ENCODE results near the gene RNF223. TPM values are rescaled to one million over a fixed set of nuclear protein-coding genes. Genes with fewer than 3 reads are reported as not detected.

RNF223 gene
- total RNA-seq, 1 experiment from 2014 or later = 6.3 TPM

DNA sequence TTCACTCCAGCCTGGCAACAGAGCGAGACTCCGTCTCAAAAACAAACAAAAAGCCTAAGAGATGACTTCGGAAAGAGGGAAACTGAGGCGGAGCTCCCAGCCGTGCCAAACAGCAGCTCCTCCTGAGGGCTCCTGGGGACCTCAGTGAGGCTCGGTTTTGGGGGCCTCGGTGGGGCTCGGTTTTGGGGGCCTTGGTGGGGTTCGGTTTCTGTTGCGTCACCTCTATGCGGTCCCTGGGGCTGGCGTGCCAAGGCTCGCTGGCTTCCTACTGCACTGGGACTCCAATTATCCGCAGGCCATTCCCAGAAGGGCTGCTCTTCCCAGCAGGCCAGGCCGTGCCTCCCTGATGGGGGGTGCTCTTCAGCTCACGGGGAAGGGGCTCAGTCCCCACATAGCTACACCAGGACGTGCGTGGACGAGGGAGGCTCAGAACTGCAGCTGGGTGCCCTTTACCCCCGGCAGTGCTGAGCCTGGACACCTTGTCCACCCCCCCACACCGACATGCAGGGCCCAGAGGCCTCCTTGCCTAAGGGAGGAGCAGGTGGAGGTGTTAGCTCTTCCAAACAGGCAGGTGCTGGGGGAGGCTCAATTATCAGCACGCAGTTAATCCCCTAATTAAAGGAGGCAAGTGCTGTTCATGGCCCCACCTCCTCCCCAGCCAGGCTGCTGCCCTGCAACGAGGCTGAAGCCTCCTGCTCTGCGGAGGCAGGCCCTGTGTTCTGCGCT, 46.9 kb upstream of the RNF223 start:
- no peak overlapping the region for H3K9ac ChIP-seq (ENCODE audit: low read length)
- H3K4me3 ChIP-seq (replicated peaks in 1 of 2; ENCODE audit: low read depth in 1 of 2, low read length in 2 of 2) = no peak overlapping the region
- ATAC-seq (no peak), DNase-seq (ENCODE audit: low read depth, low spot score) (no peak)
- H3K4me2 ChIP-seq (ENCODE audit: low read length) = no peak overlapping the region
- intact Hi-C loops (cut with micrococcal nuclease) = no loop called here
- H3K27me3 ChIP-seq (ENCODE audit: insufficient read depth, low read length) = no peaks in the 10 kb centered on the region
- H4K20me1 ChIP-seq (ENCODE audit: insufficient read depth) = no peaks in the 10 kb centered on the region
- ChIA-PET CTCF (interaction anchor here (1.5 to 2.7 kb wide), 4 partner anchors 130 to 171 kb away, joined by 3 to 30 read pairs (median 16); no protein-coding TSS in a partner anchor), POLR2A (interaction anchor here (1.5 kb wide), 1 partner anchor 42 kb away, joined by 3 read pairs; no protein-coding TSS in a partner anchor), RAD21 (ENCODE audit: low non-redundant PET in 1 of 2, low total read pairs in 2 of 2, uncharacterized antibody in 2 of 2, unreplicated experiment in 2 of 2) (interaction anchor here (1.5 kb wide), 3 partner anchors 109 to 171 kb away, joined by 3 to 7 read pairs (median 7); no protein-coding TSS in a partner anchor)
- H3K9me2 ChIP-seq (ENCODE audit: insufficient read depth) = no peaks in the 10 kb centered on the region
- H3K27ac ChIP-seq (ENCODE audit: low read depth, low read length) = no peak overlapping the region
- H3K4me1 ChIP-seq (ENCODE audit: control insufficient read depth in 1 of 2, insufficient read depth in 2 of 2, low read length in 2 of 2) = peaks cover 2 to 10% of the 10 kb centered on the region in 2 experiments; a peak in 3 of 4 replicates
- no TSS peak for BruUV-seq (replicated peaks)
- TF ChIP-seq CEBPB (IDR thresholded peaks at IDR 0.05; ENCODE audit: low read depth) (no peak), SP1 (IDR thresholded peaks at IDR 0.05; ENCODE audit: low read depth) (no peak), ZFX (IDR thresholded peaks at IDR 0.05) (no peak), SIN3A (IDR thresholded peaks at IDR 0.05; ENCODE audit: low read depth) (no peak), MAX (IDR thresholded peaks at IDR 0.05) (no peak), JUND (IDR thresholded peaks at IDR 0.05) (no peak), TCF7L2 (IDR thresholded peaks at IDR 0.05; ENCODE audit: borderline replicate concordance, extremely low read depth, insufficient read depth, insufficient read length) (no peak), FOSL1 (IDR thresholded peaks at IDR 0.05; ENCODE audit: low read depth) (no peak), CBX3 (IDR thresholded peaks at IDR 0.05; ENCODE audit: low read depth) (no peak), ZNF274 (IDR thresholded peaks at IDR 0.05; ENCODE audit: low read depth, low read length) (no peak), POLR2AphosphoS5 (IDR thresholded peaks at IDR 0.05; ENCODE audit: low read depth, low read length) (no peak), YY1 (IDR thresholded peaks at IDR 0.05; ENCODE audit: extremely low read depth, insufficient replicate concordance, low read depth, low read length) (no peak), RAD21 (IDR thresholded peaks at IDR 0.05; ENCODE audit: low read depth) (no peak), EGR1 (IDR thresholded peaks at IDR 0.05; ENCODE audit: low read depth) (no peak)
- TF ChIP-seq, protein P1, sequence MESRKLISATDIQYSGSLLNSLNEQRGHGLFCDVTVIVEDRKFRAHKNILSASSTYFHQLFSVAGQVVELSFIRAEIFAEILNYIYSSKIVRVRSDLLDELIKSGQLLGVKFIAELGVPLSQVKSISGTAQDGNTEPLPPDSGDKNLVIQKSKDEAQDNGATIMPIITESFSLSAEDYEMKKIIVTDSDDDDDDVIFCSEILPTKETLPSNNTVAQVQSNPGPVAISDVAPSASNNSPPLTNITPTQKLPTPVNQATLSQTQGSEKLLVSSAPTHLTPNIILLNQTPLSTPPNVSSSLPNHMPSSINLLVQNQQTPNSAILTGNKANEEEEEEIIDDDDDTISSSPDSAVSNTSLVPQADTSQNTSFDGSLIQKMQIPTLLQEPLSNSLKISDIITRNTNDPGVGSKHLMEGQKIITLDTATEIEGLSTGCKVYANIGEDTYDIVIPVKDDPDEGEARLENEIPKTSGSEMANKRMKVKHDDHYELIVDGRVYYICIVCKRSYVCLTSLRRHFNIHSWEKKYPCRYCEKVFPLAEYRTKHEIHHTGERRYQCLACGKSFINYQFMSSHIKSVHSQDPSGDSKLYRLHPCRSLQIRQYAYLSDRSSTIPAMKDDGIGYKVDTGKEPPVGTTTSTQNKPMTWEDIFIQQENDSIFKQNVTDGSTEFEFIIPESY (IDR thresholded peaks at IDR 0.05; ENCODE audit: extremely low read depth, insufficient replicate concordance, low read length) = no peak
- TF ChIP-seq, protein P2, sequence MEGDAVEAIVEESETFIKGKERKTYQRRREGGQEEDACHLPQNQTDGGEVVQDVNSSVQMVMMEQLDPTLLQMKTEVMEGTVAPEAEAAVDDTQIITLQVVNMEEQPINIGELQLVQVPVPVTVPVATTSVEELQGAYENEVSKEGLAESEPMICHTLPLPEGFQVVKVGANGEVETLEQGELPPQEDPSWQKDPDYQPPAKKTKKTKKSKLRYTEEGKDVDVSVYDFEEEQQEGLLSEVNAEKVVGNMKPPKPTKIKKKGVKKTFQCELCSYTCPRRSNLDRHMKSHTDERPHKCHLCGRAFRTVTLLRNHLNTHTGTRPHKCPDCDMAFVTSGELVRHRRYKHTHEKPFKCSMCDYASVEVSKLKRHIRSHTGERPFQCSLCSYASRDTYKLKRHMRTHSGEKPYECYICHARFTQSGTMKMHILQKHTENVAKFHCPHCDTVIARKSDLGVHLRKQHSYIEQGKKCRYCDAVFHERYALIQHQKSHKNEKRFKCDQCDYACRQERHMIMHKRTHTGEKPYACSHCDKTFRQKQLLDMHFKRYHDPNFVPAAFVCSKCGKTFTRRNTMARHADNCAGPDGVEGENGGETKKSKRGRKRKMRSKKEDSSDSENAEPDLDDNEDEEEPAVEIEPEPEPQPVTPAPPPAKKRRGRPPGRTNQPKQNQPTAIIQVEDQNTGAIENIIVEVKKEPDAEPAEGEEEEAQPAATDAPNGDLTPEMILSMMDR (IDR thresholded peaks at IDR 0.05 in 2 of 3, conservative IDR thresholded peaks at IDR 0.05 in 1 of 3; ENCODE audit: borderline replicate concordance in 1 of 3, insufficient read depth in 1 of 3, low read depth in 2 of 3, low read length in 2 of 3) = no peak
- peaks cover 0 to 7% of the 10 kb centered on the region in 2 experiments; a peak in 1 of 4 replicates for H3K9me3 ChIP-seq (ENCODE audit: control insufficient read depth in 1 of 2, insufficient read depth in 1 of 2, low read depth in 1 of 2, low read length in 2 of 2)
- H3K36me3 ChIP-seq (ENCODE audit: control insufficient read depth in 1 of 2, insufficient read depth in 2 of 2, low read length in 2 of 2) = no peaks in the 10 kb centered on the region
- H3K79me2 ChIP-seq (ENCODE audit: insufficient read depth, low read length) = no peaks in the 10 kb centered on the region
- H2AFZ ChIP-seq (ENCODE audit: low read depth, low read length, poor library complexity, severe bottlenecking) = no peak overlapping the region
